HG03064 (cell line): Measurements from ENCODE around the gene UQCRHL.

Source experiments
- ATAC-seq: cut with Tn5 transposase; IDR thresholded peaks from one replicate; pipeline ENCODE4 v1.9.1; 2021; ENCODE audit warnings: low read depth; ENCODE audit not compliant: unreplicated experiment

Gene UQCRHL

DNA sequence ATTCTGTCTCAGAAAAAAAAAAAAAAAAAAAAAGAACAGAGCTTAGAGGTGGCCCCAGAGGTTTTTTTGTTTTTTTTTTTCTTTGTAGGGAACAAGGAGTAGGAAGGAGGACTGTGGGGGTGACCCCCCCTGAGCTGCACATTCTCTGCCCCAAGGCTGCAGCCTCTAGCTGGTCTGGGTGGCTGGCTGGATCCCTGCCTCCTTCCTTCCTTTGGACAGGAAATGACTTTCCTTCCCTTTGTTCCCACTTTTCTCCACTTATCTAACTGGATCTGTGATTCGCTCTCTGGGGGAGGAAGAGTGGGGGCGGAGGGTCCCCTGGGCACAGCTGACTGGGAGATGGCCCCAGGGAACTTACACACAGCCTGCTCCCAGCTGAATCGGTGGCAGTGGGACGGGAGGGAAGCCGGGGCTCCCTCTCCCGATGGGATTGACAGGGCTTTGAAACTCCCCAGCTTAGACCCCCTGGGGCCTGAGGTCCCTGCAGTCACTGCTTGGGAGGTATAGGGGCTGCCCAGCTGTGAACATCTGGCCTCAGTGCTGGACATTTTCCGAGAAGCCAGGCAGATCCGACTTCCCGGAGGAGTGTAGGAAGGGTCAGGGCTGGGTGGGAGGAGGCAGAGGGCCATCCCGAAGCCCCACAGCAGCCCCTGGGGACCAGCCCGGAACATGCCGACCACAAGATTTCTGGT, 46.8 kb downstream of the UQCRHL start:
- no peak for ATAC-seq

GRCh38 chr1:15758953-15759661, 48.3 kb downstream of the UQCRHL start:
- no peak for ATAC-seq

- no peak for ATAC-seq
Observed at GRCh38 chr1:15758343-15758931, 49.0 kb downstream of the UQCRHL start, which contains the start of gene FBLIM1. FBLIM1 (plus strand) TSS chr1:15758795; CDS start chr1:15764984, 6,189 bp downstream.

- no peak for ATAC-seq
Observed at GRCh38 chr1:15757575-15758342, 49.7 kb downstream of the UQCRHL start.
